ENCODE results near the gene SUMF1.

Gene SUMF1

DNA sequence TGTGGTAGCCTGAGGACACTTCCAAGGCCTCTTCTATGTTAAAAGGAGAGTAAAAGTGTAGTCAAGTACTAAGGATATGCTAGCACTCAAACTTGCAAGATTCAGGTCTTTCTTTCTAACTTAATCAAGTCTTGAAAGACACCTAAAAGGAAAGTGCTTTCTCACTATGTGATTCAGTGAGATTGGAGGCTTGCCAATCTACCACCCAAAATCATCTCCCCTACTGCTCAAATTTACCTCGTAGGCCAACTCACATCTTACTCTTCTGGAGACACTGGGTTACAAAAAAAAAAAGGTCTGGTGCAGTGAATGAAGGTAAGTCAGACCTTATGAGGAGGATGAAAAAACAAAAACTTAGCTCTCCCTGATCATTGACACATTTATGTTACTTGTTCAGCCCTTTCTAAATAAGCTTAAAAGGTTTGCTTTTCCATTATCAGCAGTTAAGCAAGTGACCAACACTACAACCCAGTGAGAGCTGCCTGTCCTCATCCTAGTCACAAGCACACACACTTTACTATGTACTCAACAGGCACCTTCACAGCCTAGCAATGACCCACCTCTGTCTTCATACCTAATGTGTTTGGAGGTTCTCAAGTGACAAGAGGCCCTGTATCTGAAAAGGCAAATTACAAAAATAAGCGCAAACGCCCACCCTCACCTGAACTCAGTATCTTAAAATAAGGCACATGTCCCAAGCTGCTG, 19.6 kb downstream of the SUMF1 start:
- ChIA-PET POLR2A (no interaction called here), CTCF (no interaction called here)
- TF ChIP-seq, protein P1, sequence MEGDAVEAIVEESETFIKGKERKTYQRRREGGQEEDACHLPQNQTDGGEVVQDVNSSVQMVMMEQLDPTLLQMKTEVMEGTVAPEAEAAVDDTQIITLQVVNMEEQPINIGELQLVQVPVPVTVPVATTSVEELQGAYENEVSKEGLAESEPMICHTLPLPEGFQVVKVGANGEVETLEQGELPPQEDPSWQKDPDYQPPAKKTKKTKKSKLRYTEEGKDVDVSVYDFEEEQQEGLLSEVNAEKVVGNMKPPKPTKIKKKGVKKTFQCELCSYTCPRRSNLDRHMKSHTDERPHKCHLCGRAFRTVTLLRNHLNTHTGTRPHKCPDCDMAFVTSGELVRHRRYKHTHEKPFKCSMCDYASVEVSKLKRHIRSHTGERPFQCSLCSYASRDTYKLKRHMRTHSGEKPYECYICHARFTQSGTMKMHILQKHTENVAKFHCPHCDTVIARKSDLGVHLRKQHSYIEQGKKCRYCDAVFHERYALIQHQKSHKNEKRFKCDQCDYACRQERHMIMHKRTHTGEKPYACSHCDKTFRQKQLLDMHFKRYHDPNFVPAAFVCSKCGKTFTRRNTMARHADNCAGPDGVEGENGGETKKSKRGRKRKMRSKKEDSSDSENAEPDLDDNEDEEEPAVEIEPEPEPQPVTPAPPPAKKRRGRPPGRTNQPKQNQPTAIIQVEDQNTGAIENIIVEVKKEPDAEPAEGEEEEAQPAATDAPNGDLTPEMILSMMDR (IDR thresholded peaks at IDR 0.05; ENCODE audit: insufficient read depth, low read length, missing control alignments): no peak
- H3K4me3 ChIP-seq (ENCODE audit: low read depth, low read length): no peak overlapping the region
- no peak for DNase-seq (ENCODE audit: low read depth, low spot score)

DNA sequence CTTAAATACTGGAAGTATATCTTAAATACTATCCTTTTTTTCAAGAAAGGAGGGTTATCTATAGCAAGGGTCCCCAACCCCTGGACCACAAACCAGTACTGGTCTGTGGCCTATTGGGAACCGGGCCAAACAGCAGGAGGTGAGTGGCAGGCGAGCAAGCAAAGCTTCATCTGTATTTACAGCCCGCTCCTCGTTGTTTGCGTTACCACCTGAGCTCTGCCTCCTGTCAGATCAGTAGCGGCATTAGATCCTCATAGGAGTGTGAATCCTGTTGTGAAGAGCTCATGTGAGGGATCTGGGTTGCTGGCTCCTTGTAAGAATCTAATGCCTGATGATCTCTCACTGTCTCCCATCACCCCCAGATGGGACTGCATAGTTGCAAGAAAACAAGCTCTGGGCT, 26.1 kb downstream of the SUMF1 start:
- no peak overlapping the region for H3K4me3 ChIP-seq (ENCODE audit: low read depth, low read length)
- TF ChIP-seq, protein P1 (IDR thresholded peaks at IDR 0.05; ENCODE audit: insufficient read depth, low read length, missing control alignments): no peak
- no peak for DNase-seq (ENCODE audit: low read depth, low spot score)
- ChIA-PET POLR2A (no interaction called here), CTCF (interaction anchor here (0.8 kb wide), 1 partner anchor 50 kb away, joined by 3 read pairs; no protein-coding TSS in a partner anchor)

DNA sequence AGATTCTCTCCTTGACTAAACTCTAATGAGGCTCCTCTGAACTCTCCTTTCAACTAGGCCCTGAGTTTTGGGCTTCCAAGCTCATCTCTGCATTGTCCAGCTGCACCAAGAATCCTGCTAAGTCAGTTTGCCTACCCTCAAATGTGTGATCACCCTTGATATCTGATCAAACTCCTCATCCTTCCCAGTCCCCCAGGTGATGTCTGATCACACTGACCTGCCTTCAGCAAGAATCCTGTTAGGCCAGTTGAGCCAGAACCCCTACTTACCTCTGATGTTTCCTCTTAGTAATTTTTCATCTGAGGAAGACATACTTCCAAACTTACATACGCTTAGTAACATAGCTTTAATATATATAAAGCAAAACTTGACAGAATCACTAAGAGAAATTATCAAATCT, 28.8 kb downstream of the SUMF1 start:
- POLR2A ChIA-PET: no interaction called here
- TF ChIP-seq, protein P1 (IDR thresholded peaks at IDR 0.05; ENCODE audit: insufficient read depth, low read length, missing control alignments): no peak
- H3K4me3 ChIP-seq (ENCODE audit: low read depth, low read length): no peak overlapping the region
- CTCF ChIA-PET: interaction anchor here (1.2 kb wide), 1 partner anchor 8 kb away, joined by 3 read pairs; no protein-coding TSS in a partner anchor
- DNase-seq (ENCODE audit: low read depth, low spot score): no peak

DNA sequence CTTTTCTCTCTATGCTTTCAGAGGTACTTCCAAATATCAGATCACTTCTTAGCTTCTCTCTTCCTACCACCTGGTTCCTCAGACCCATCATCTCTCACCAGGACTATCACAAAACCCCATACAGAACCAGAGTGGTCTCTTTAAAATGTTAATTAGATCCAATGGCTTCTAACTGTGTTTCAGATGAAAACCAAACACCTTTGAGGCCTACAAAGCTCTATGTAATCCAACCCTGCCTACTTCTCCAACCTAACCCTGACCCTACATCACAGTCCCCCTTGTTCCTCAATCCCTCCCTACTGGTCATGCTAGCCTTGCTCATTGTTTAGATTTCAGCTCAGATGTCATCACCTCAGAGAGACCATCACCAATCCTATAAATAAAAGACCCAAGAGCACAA, 34.8 kb downstream of the SUMF1 start:
- no peak overlapping the region for H3K4me3 ChIP-seq (ENCODE audit: low read depth, low read length)
- ChIA-PET CTCF (no interaction called here), POLR2A (no interaction called here)
- DNase-seq (ENCODE audit: low read depth, low spot score): no peak
- TF ChIP-seq, protein P1 (IDR thresholded peaks at IDR 0.05; ENCODE audit: insufficient read depth, low read length, missing control alignments): no peak

DNA sequence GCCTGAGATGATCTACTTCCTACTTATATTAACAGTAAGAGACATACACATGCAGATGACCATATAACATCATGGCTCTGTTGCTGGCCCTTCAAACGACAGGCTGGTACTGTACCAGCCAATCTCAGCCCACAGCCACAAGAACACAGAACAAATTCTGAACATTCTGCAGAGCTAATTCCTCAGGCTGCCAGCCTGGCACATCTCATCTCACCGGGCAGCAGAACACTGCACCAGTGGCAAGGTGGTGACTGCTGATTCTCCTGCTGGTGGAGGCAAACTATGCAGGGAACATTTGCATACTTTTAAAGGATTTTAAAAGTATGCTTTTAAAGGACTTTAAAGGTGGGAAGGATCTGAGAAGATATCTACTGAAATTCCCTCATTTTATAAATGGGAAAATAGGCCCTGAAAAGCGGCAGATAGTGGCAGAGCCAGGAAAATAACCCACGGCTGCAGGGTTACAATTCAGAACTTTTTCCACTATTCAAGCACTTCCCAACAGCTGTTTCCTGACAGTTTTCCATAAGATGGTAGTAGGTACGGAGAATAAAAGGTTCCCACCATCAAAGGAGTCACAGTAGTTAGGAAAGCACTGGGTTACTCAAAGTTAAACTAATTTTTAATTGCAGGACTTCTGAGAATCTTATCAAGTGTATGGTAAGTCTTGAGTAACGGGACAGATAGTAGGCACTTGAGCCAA, 37.3 kb downstream of the SUMF1 start:
- DNase-seq (ENCODE audit: low read depth, low spot score): no peak
- TF ChIP-seq, protein P1 (IDR thresholded peaks at IDR 0.05; ENCODE audit: insufficient read depth, low read length, missing control alignments): no peak
- ChIA-PET POLR2A (interaction anchor here (0.6 kb wide), 1 partner anchor 63 kb away, joined by 4 read pairs; the partner anchor contains the start of gene ITPR1), CTCF (no interaction called here)
- H3K4me3 ChIP-seq (ENCODE audit: low read depth, low read length): no peak overlapping the region

DNA sequence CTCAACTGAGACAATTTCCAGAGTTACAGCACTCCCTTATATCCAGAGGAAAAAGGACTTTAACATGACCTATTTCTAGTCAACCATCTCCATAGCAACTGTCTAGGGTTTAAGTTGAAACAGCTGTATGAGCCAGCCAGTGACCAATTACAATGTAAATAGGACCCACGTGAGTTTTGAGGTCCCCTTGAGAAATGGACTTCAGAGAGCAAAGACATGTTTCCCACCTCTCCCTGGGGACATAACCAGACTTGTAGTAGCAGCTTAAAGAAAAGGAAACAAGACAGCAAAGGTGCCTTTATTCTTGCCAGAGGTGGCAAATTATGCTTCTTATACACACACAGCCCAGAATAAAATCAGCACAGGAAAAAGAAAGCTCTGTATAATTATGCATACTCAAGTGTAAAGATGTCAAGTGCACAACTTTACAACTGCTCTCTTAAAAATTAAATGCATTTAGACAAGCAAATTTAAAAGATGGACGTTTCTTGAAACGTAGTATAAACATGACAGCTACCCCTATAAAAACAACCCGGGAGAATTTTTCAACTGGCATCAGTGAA, 40.2 kb downstream of the SUMF1 start:
- POLR2A ChIA-PET: no interaction called here
- TF ChIP-seq, protein P1 (IDR thresholded peaks at IDR 0.05; ENCODE audit: insufficient read depth, low read length, missing control alignments): no peak
- H3K4me3 ChIP-seq (ENCODE audit: low read depth, low read length): no peak overlapping the region
- peak; percentile 90 for DNase-seq (ENCODE audit: low read depth, low spot score)
- CTCF ChIA-PET: interaction anchor here (0.9 kb wide), 1 partner anchor 207 kb away, joined by 3 read pairs; no protein-coding TSS in a partner anchor
